Fibroblast of villous mesenchyme (primary cell): ENCODE data around the gene RC3H2. TPM values are rescaled to one million over a fixed set of nuclear protein-coding genes. Genes with fewer than 3 reads are reported as not detected.
"Not testable (repeated sequence)": the region's sequence is repeated elsewhere in the genome, so short reads cannot be mapped to it uniquely, and the experiment has no call there.

Experiments
- DNase-seq: peaks from one replicate; pipeline ENCODE4 v3.0.0-alpha.2; 2010; ENCODE audit warnings: low read depth
- H3K4me3 ChIP-seq: 2 replicates; pipeline ENCODE4 v1.5.1; 2011; ENCODE audit warnings: low read depth, mild to moderate bottlenecking, low read length
- CTCF ChIP-seq: IDR thresholded peaks from 2 replicates; pipeline ENCODE4 v1.5.1; 2012; ENCODE audit warnings: low read depth, mild to moderate bottlenecking, low read length; ENCODE audit not compliant: insufficient read depth
- total RNA-seq: library from RNA; depleted of rRNA; stranded (reverse); fragments of >200 nt; gene quantifications from 2 replicates; pipeline ENCODE4 v1.2.3, GENCODE V29; 2012

RC3H2 gene
- total RNA-seq, 1 donor = 67.8 TPM

DNA sequence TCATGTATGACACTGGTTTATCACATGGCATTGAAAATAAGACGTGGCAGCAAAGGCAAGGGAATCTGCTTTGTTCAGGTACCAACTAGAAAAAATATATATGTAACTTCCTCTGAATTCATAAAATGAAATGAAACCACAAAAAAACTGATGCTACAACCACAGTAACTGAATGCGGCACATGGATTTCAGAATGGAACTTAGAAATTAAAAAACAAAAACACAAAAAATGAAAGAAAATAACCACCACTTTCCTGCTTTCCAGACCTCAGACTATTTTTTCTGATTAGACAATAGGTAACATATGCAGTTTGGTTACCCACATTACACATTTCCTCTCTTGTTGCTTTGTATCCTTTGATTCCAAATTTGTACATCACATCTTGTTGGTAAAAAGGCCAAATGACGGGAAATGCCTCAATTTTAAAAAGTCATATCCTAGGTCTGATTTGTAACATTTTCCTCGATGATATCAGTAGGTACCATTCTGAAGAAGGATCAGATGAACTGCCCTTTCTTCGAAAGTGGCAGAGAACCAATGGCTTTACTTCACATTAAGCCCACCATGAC is 58.7 kb downstream of the RC3H2 start:
- TF ChIP-seq CTCF = no peak

DNA sequence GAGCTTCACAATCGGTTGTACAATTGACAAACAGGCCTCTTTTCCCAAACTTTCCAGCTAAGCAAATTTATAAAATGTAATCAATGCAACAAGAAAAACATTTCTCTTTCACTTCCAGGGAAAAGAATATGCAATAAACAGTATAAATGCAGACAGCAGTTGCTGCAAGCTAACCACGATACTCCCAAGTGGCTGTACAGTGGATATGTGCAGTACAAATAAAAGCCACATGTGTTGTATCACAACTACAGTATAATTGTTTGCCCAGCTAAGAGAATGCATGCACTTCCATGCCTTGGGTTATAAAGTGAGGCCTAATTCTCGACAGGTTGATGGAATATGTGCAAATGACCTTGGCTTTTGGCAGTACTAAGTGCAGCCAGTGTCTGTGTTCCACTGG is 60.0 kb downstream of the RC3H2 start:
- no peak for TF ChIP-seq CTCF
- no peak for DNase-seq
- no peak overlapping the region for H3K4me3 ChIP-seq

More for the DNA sequence above, 58.7 kb downstream of the RC3H2 start:
- no peak for DNase-seq
- no peak overlapping the region for H3K4me3 ChIP-seq

DNA sequence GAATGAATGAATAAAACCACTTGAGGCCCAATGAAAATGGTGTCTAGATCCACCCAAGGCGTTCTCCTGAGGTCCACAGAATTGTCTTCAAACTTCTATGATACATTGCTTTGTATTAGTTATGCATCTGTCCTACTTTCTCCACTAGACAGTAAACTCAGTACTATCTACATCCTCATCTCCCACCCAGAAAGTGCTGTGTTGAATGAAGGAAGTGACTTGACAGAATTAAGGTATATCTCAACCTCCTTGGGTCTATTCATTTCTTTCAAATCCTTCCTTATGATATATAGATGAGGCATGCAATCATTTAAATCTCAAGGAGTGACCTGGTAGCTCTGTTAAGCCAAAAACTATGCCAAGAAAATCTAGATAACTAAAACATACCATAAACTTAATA is 61.0 kb downstream of the RC3H2 start:
- no peak for DNase-seq
- no peak for TF ChIP-seq CTCF
- no peak overlapping the region for H3K4me3 ChIP-seq

GRCh38 chr9:122841501-122841900 is 63.7 kb downstream of the RC3H2 start:
- TF ChIP-seq CTCF = no peak
- no peak for DNase-seq
- no peak overlapping the region for H3K4me3 ChIP-seq

- H3K4me3 ChIP-seq, DNase-seq: not testable (repeated sequence)
- peak; percentile 17 for TF ChIP-seq CTCF
These were observed 66.7 kb downstream of the RC3H2 start for GRCh38 chr9:122838441-122838840.

- no peak overlapping the region for H3K4me3 ChIP-seq
- TF ChIP-seq CTCF = no peak
- no peak for DNase-seq
These were observed 67.8 kb downstream of the RC3H2 start for GRCh38 chr9:122837266-122837850.

DNA sequence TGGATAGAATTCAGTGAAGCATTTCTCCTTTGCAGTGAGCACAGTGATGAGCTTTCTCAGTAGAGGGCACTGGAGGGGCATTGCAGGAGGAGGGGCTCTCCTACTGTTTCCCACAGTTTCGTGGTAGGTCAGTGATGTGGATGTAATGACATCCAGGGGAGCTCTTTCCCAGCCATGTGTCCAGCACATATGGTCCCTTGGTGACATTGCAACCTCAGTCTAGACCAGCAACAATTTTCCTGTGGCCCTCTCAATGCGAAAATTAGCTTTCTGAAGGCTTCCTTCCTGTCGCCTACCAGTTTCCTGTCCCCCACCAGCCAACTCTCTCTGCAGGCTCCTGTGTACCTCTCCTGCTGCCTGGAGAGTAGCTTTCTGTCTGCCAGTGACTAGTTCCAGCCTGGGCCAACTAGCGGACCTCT is 69.8 kb downstream of the RC3H2 start:
- DNase-seq = no peak
- H3K4me3 ChIP-seq = no peak overlapping the region
- no peak for TF ChIP-seq CTCF
